IMR-90 (cell line): Measurements from ENCODE around the gene ALKBH3. TPM values are rescaled to one million over a fixed set of nuclear protein-coding genes. Genes with fewer than 3 reads are reported as not detected.

Experiments used
- ATAC-seq: fragments of 200-7000 bp; cut with Tn5 transposase; 2 replicates; pipeline ENCODE4 v1.9.1; 2020; ENCODE audit warnings: low read depth, mild to moderate bottlenecking, moderate library complexity
- BruUV-seq: library from RNA; stranded (reverse); fragments of 400-500 nt; replicated peaks from 2 replicates; lab custom pipeline; 2021; lab: Mats Ljungman, UMichigan
- CTCF ChIA-PET: fragments of 300-600 bp; formaldehyde crosslinking; extraction: SDS; loops from one replicate; lab custom pipeline; 2021; ENCODE audit warnings: antibody characterized with exemption; lab: Yijun Ruan, JAX
- POLR2A ChIA-PET: fragments of 300-600 bp; sonication (Branson Sonifier 250); formaldehyde crosslinking; loops from one replicate; lab custom pipeline; 2022; ENCODE audit warnings: antibody characterized with exemption; ENCODE audit not compliant: unreplicated experiment; lab: Charles Lee
- DNase-seq: peaks from one replicate; pipeline ENCODE4 v3.0.0; 2013
- H2AFZ ChIP-seq: replicated peaks from 2 replicates; pipeline ENCODE3; 2013; ENCODE audit warnings: low read length, mild to moderate bottlenecking; ENCODE audit not compliant: poor library complexity
- H2AK5ac ChIP-seq: 2 replicates; pipeline ENCODE4 v1.6.1; 2013; ENCODE audit warnings: low read depth, low read length, inconsistent platforms
- H2AK9ac ChIP-seq: replicated peaks from 2 replicates; pipeline ENCODE3; 2013; ENCODE audit warnings: mild to moderate bottlenecking, low read depth, low read length, moderate library complexity; ENCODE audit not compliant: poor library complexity
- H2BK120ac ChIP-seq: 2 replicates; pipeline ENCODE4 v1.6.1; 2013; ENCODE audit warnings: low read depth, low read length, inconsistent platforms
- H2BK15ac ChIP-seq: 3 replicates; pipeline ENCODE4 v1.6.1; 2013; ENCODE audit warnings: low read depth, low read length, inconsistent platforms
- H2BK20ac ChIP-seq: 2 replicates; pipeline ENCODE4 v1.6.1; 2013; ENCODE audit warnings: low read depth, mild to moderate bottlenecking, inconsistent platforms, low read length, moderate library complexity
- H2BK5ac ChIP-seq: 2 replicates; pipeline ENCODE4 v1.6.1; 2013; ENCODE audit warnings: mild to moderate bottlenecking, low read depth, low read length, inconsistent platforms; ENCODE audit not compliant: poor library complexity, severe bottlenecking
- H3K14ac ChIP-seq: replicated peaks from 2 replicates; pipeline ENCODE4 v1.6.1; 2013; ENCODE audit warnings: low read depth, low read length, inconsistent platforms
- H3K18ac ChIP-seq: 2 replicates; pipeline ENCODE4 v1.6.1; 2013; ENCODE audit warnings: low read depth, low read length, control low read depth
- H3K23ac ChIP-seq: 2 replicates; pipeline ENCODE4 v1.6.1; 2013; ENCODE audit warnings: low read depth, low read length, inconsistent platforms
- H3K27ac ChIP-seq: 2 replicates; pipeline ENCODE4 v1.5.1; 2013; ENCODE audit warnings: mild to moderate bottlenecking, control low read depth, low read length; ENCODE audit not compliant: insufficient read depth
- H3K27me3 ChIP-seq: 2 replicates; pipeline ENCODE4 v1.6.1; 2013; ENCODE audit warnings: low read length; ENCODE audit not compliant: control insufficient read depth, insufficient read depth
- H3K36me3 ChIP-seq: 2 replicates; pipeline ENCODE4 v1.6.1; 2013; ENCODE audit warnings: low read length, mixed read lengths; ENCODE audit not compliant: control insufficient read depth, insufficient read depth
- H3K4ac ChIP-seq: 2 replicates; pipeline ENCODE4 v1.6.1; 2013; ENCODE audit warnings: low read depth, low read length, inconsistent platforms
- H3K4me1 ChIP-seq: 2 replicates; pipeline ENCODE4 v1.6.1; 2013; ENCODE audit warnings: low read length, mixed read lengths; ENCODE audit not compliant: control insufficient read depth, insufficient read depth
- H3K4me2 ChIP-seq: 2 replicates; pipeline ENCODE4 v1.6.1; 2013; ENCODE audit warnings: low read depth, mild to moderate bottlenecking, control low read depth, low read length, moderate library complexity
- H3K4me3 ChIP-seq: 2 replicates; pipeline ENCODE4 v1.5.1; 2013; ENCODE audit warnings: low read depth, mild to moderate bottlenecking, control low read depth, low read length, moderate library complexity; ENCODE audit not compliant: insufficient read depth
- H3K56ac ChIP-seq: 2 replicates; pipeline ENCODE4 v1.6.1; 2013; ENCODE audit warnings: low read length, inconsistent platforms; ENCODE audit not compliant: insufficient read depth; ENCODE audit errors: extremely low read depth
- H3K79me1 ChIP-seq, 2 experiments: 2 replicates each; pipeline ENCODE4 v1.6.1; 2013; ENCODE audit warnings: low read length in 2 of 2, inconsistent platforms in 1 of 2, low read depth in 1 of 2
- H3K9ac ChIP-seq: 2 replicates; pipeline ENCODE4 v1.6.1; 2013; ENCODE audit warnings: low read depth, low read length, control low read depth
- H3K9me1 ChIP-seq: 2 replicates; pipeline ENCODE4 v1.6.1; 2013; ENCODE audit warnings: low read length, inconsistent platforms; ENCODE audit not compliant: insufficient read depth
- H3K9me3 ChIP-seq: 2 replicates; pipeline ENCODE4 v1.6.1; 2013; ENCODE audit warnings: low read length; ENCODE audit not compliant: control insufficient read depth, insufficient read depth
- H4K20me1 ChIP-seq: 2 replicates; pipeline ENCODE4 v1.6.1; 2013; ENCODE audit warnings: low read length, inconsistent platforms; ENCODE audit not compliant: insufficient read depth
- H4K5ac ChIP-seq: 2 replicates; pipeline ENCODE4 v1.6.1; 2013; ENCODE audit warnings: mild to moderate bottlenecking, low read depth, low read length, control low read depth
- H4K8ac ChIP-seq, 2 experiments: 2 replicates each; pipeline ENCODE4 v1.6.1; 2013; ENCODE audit warnings: low read depth in 2 of 2, low read length in 2 of 2, control low read depth in 1 of 2, inconsistent platforms in 1 of 2
- H4K91ac ChIP-seq: 2 replicates; pipeline ENCODE4 v1.6.1; 2013; ENCODE audit warnings: low read depth, low read length, inconsistent platforms; ENCODE audit not compliant: insufficient read depth
- CEBPB ChIP-seq: IDR thresholded peaks from 2 replicates; pipeline ENCODE4 v1.6.1; 2012; ENCODE audit warnings: low read depth, low read length, improper control_type of control experiment
- ELK1 ChIP-seq: fragments of 150-350 bp; IDR thresholded peaks from 2 replicates; pipeline ENCODE4 v1.6.1; 2016; ENCODE audit warnings: low read depth, mild to moderate bottlenecking, low read length, moderate library complexity, borderline replicate concordance
- MAZ ChIP-seq: IDR thresholded peaks from 2 replicates; pipeline ENCODE4 v1.6.1; 2012; ENCODE audit warnings: low read depth, mild to moderate bottlenecking, low read length, improper control_type of control experiment, moderate library complexity, borderline replicate concordance
- RAD21 ChIP-seq: IDR thresholded peaks from 2 replicates; pipeline ENCODE4 v1.6.1; 2012; ENCODE audit warnings: low read length, improper control_type of control experiment
- RFX5 ChIP-seq: IDR thresholded peaks from 2 replicates; pipeline ENCODE4 v1.8.0; 2012; ENCODE audit warnings: low read depth, mild to moderate bottlenecking, low read length, moderate library complexity
- SMC3 ChIP-seq: fragments of 150-350 bp; IDR thresholded peaks from 2 replicates; pipeline ENCODE4 v1.6.1; 2016; ENCODE audit warnings: low read depth, mild to moderate bottlenecking, antibody characterized with exemption, low read length, moderate library complexity
- USF2 ChIP-seq: fragments of 150-350 bp; IDR thresholded peaks from 2 replicates; pipeline ENCODE4 v1.6.1; 2017; ENCODE audit warnings: mild to moderate bottlenecking, antibody characterized with exemption, low read length, low read depth
- WGBS, 2 experiments: methylation state at CpG; one replicate each; pipeline versions ENCODE4 v1.1.5 to v1.1.7; 2013; ENCODE audit warnings: missing lambda C conversion rate in 2 of 2; ENCODE audit not compliant: insufficient read length in 1 of 2; ENCODE audit errors: extremely low coverage in 2 of 2; 5-methylcytosine and 5-hydroxymethylcytosine counted together
- dilution Hi-C: fragments of 300-500 bp; cut with HindIII; formaldehyde crosslinking; loops from one replicate; pipeline ENCODE4 v1.14.3; 2018; ENCODE audit warnings: low sequenced_read_pairs; ENCODE audit not compliant: unreplicated experiment
- in situ Hi-C: fragments of 300-500 bp; cut with MboI; formaldehyde crosslinking; loops from 3 replicates; pipeline ENCODE4 v1.14.3; 2019; ENCODE audit warnings: low sequenced_read_pairs, inconsistent platforms, mixed read lengths
- intact Hi-C: fragments of 100-400 bp; cut with micrococcal nuclease; formaldehyde crosslinking; loops from 2 replicates; pipeline ENCODE4 v1.10.0; 2022
- polyA plus RNA-seq, 3 experiments: library from polyadenylated mRNA; depleted of rRNA; stranded (reverse); fragments of >200 nt; gene quantifications; 2 replicates each; pipeline ENCODE4 v1.2.3, GENCODE V29; 2012; ENCODE audit warnings: low replicate concordance in 1 of 3
- total RNA-seq: library from RNA; depleted of rRNA; stranded (reverse); fragments of >200 nt; gene quantifications from 2 replicates; pipeline ENCODE4 v1.2.3, GENCODE V29; 2012

ALKBH3 gene
- total and polyA plus RNA-seq, 2 of the 4 experiments (the other 2 are of a cell fraction), result 27.7 to 62.9 TPM

GRCh38 chr11:43907028-43907975 lies 26.7 kb downstream of the ALKBH3 start:
- Histone ChIP-seq H4K5ac (no peak overlapping the region), H3K23ac (no peak overlapping the region), H3K4me3 (no peak overlapping the region), H3K36me3 (peaks cover 11% of the 10 kb centered on the region), H3K27ac (no peak overlapping the region), H3K9me1 (no peaks in the 10 kb centered on the region; the same call in 1 of the 2 replicates), H4K8ac (no peak overlapping the region), H4K20me1 (no peaks in the 10 kb centered on the region), H2AK9ac (no peak overlapping the region), H4K91ac (no peak overlapping the region), H2BK15ac (no peak overlapping the region), H3K4me2 (no peak overlapping the region), H3K27me3 (no peaks in the 10 kb centered on the region), H2BK120ac (no peak overlapping the region), H3K4ac (no peak overlapping the region), H3K4me1 (no peaks in the 10 kb centered on the region), H3K18ac (no peak overlapping the region), H2AFZ (no peak overlapping the region), H3K9me3 (no peaks in the 10 kb centered on the region), H2BK20ac (no peak overlapping the region), H2AK5ac (no peak overlapping the region), H3K9ac (no peak overlapping the region), H3K14ac (no peak overlapping the region), H3K56ac (no peak overlapping the region), H3K79me1 (peaks cover 4 to 9% of the 10 kb centered on the region in 2 experiments; a peak in 1 of 4 replicates), H2BK5ac (no peak overlapping the region)
- ChIA-PET CTCF (interaction anchor here (2.9 kb wide), 1 partner anchor 18 kb away, joined by 9 read pairs; no protein-coding TSS in a partner anchor), POLR2A (no interaction called here)
- DNase-seq, result no peak
- no peak for ATAC-seq
- WGBS, 2 experiments, result 100% methylated on average over 1 of the region's 4 CpGs; no CpG with 5 or more reads in 1 of the 2 experiments
- TF ChIP-seq CEBPB, result no peak
- no peak for TF ChIP-seq RFX5
- no peak for TF ChIP-seq RAD21
- no peak for TF ChIP-seq USF2
- TF ChIP-seq ELK1, result no peak
- TF ChIP-seq SMC3, result no peak
- TF ChIP-seq MAZ, result no peak
- no TSS peak for BruUV-seq
- in situ Hi-C loops, result no loop called here
- intact Hi-C loops, result no loop called here
- dilution Hi-C loops, result loop anchor here (25.0 kb wide), 1 partner anchor 130 kb away; the partner anchor contains the start of gene ACCSL
